Fibroblast of lung (primary cell): Measurements from ENCODE around the gene PCDHA9.

ENCODE experiments used
- CTCF ChIP-seq, 2 donors: IDR thresholded peaks in 1 of 2; conservative IDR thresholded peaks in 1 of 2; 1 replicate in 1 of 2; 2 replicates in 1 of 2; pipeline ENCODE4 v1.5.1; 2011 to 2012; ENCODE audit warnings: low read length in 2 of 2, control low read depth in 1 of 2, inconsistent platforms in 1 of 2, low read depth in 1 of 2, mild to moderate bottlenecking in 1 of 2
- EZH2 ChIP-seq: IDR thresholded peaks from 2 replicates; pipeline ENCODE4 v1.5.1; 2012; ENCODE audit warnings: low read length, control low read depth, mild to moderate bottlenecking; ENCODE audit errors: missing control alignments

- TF ChIP-seq CTCF (conservative IDR thresholded peaks at IDR 0.05 in 1 of 2, IDR thresholded peaks at IDR 0.05 in 1 of 2; ENCODE audit: low read depth in 1 of 2, low read length in 2 of 2) (peak in 1 of 2 donors; percentile 26), EZH2 (no peak)
Observed at GRCh38 chr5:140800816-140801493, 47.2 kb upstream of the PCDHA9 start, which contains the start of gene PCDHA3.
